Measurements from ENCODE around the gene IL6R.
A peak's percentile ranks its signal among the peaks of the same experiment; 100 is the strongest.

Gene IL6R

GRCh38 chr1:154427173-154428139, 22.3 kb downstream of the IL6R start:
- no peak for DNase-seq

- no peak for DNase-seq
Measured at GRCh38 chr1:154429118-154429517, 24.0 kb downstream of the IL6R start.

GRCh38 chr1:154429841-154430611, 24.9 kb downstream of the IL6R start:
- no peak for DNase-seq

DNA sequence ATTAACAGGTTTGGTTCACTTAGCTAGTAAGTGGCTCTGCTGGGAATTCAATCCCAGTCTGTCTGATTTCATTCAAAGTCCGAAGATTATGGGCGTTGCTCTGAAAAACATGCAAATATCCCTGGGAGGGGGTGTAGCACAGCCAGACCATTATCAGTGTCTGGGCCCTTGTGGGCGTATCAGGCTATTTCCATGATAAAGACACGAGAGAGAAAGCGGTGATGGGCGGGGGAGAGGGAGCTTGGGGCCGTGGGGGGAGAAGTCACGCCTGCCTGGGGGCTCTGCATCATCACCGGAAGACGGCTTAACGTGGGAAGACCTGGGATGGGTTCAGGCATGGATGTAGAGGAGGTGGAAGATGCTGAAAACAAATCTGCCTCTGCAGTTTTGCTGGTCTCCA, 25.8 kb downstream of the IL6R start:
- DNase-seq: no peak

- DNase-seq: peak; percentile 41
Measured at GRCh38 chr1:154431586-154432373, 26.6 kb downstream of the IL6R start.

GRCh38 chr1:154433161-154433764, 28.1 kb downstream of the IL6R start:
- DNase-seq: no peak

GRCh38 chr1:154434346-154435085, 29.4 kb downstream of the IL6R start:
- no peak for DNase-seq

DNA sequence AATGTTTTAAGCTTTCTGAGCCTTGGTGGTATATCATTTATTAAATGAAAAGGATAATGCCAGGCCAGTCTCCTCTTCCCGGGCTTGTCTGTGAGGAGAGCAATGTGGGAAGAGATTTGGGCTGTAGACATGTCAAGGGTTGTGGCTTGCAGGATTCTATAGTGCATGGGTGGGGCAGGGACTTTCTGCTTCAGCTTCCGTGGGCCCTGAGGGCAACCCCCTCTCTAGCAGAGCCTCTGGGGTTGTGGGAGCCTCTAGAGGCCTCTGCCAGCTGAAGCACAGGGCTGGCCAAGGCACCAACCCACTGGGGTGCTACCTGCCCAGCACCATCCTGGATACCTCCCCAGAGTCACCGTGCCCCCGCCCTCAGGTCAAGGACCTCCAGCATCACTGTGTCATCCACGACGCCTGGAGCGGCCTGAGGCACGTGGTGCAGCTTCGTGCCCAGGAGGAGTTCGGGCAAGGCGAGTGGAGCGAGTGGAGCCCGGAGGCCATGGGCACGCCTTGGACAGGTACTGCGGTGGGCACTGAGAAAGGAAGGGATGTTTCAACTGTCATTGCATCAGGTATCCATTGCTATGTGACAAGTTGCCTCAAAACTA, 30.6 kb downstream of the IL6R start:
- DNase-seq: no peak

DNA sequence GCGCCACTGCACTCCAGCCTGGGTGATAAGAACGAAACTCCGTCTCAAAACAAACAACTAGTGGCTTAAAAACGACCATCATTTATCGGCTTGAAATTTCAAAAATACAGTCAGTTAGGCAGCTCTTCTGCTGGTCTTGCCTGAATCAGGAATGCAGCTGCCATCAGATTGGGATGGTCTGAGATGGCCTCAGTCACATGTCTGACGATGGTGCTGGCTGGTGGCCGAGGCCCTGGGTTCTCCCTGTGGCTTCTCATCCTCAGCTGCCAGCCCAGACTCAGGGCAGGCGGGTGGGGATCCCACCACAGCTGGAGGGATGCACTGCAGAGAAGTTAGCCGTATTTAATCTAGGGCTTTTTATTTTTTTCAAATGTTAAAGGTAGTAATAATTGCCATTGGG, 31.3 kb downstream of the IL6R start:
- DNase-seq: no peak

DNA sequence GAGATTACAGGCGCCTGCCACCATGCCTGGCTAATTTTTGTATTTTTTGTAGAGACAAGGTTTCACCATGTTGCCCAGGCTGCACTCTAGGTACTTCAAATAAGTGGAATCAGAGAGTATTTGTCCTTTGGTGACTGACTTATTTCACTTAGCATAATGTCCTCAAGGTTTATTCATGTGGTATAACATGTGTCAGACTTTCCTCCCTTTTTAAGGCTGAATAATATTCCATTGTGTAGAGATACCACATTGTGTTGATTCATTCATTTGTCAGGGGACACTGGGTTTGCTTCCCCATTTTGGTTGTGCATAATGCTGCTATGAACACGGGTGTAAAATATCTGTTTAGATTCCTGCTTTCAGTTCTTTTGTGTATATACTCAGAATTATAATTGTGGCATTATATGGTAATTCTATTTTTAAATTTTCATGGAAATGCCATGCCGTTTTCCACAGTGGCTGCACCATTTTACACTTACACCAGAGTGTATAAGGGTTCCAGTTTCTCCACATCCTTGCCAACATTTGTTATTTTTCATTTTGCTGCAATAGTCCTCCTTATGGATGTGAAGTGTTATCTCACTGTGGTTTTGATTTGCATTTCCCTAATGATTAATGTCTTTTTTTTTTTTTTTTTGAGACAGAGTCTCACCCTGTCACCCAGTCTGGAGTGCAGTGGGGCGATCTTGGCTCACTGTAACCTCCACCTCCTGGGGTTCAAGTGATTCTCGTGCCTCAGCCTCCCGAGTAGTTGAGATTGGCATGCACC, 35.1 kb downstream of the IL6R start:
- no peak for DNase-seq

DNA sequence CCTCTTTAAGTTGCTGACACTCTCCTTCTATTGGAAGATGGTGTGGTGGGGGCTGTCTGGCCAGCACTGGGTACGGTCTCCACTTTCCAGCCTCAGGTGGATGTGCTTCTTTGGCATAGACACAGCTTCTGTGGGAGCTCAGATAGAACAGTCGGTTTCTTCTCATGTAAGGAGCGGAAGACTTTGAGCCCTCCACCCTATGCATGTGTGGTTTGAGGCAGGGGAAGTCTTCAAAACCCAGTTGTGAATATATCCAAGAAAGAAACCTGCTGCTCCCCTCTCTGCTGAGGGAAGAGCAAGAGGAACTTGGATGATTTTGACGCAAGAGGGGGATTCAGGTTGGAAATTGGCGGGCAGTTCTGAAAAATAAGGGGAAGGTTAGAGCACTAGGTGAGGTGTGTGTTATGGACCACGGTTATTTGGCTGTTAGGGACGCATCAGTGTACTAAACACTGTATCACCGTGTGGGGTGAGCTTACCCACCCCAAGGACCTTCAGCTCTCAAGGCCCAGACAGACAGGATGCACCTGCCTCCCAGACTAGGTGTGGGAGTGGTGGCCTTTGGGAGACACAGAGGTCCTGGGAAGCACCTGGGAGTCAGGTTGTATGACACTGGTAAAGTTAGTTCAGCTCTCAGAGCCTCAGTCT, 36.2 kb downstream of the IL6R start:
- no peak for DNase-seq

- no peak for DNase-seq
Measured at GRCh38 chr1:154442006-154442740, 37.0 kb downstream of the IL6R start.

DNA sequence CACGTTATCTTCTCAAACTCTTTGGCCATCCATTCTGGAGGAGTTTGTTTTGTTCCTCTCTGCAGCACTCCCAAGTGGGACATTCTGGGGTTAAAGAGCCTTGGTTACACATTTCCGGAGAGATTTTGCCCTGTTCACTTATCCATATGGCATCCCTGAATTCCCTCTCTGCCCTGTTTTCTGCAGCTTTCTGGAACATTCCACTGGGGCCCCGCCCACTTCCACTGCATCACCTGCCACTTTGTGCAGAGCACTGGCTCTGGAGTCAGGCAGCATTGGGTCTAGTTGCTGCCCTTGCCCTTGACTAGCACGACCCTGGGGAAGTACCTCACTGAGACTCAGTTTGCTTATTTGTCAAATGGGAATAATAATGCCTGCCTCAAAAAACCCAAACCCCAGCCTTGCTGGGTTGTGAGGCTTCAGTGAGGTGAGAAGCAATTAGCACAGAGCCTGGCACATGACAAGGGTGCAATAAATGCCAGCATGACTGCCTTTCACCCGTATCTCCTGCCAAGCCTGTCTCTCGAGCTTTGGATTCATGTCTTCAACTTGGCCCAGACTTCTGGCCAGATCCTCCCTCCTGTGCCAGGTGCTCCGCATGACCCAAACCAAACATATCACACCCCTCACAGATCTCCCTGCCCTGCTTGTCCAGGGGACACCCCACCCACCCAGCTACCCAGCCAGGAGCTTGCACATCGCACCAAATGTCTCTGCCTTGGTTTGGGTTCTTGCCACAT, 38.3 kb downstream of the IL6R start:
- DNase-seq: no peak

GRCh38 chr1:154445040-154445472, 39.9 kb downstream of the IL6R start:
- peak; percentile 49 for DNase-seq

GRCh38 chr1:154446292-154446691, 41.1 kb downstream of the IL6R start:
- DNase-seq: peak; percentile 29

DNA sequence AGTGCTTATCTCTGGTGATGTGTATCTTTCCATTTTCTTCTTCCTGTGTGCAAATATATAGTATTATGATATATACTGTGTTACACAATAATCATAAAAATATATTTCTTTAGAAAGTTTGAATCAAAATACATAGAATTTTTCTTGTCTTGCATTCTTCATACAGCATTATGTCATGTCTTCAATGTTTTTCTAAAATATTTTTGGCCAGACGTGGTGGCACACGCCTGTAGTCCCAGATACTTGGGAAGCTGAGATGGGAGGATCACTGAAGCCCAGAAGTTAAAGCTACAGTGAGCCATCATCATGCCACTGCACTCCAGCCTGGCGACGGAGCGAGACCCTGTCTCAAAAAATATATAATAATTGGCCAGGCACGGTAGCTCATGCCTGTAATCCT, 41.6 kb downstream of the IL6R start:
- DNase-seq: no peak

DNA sequence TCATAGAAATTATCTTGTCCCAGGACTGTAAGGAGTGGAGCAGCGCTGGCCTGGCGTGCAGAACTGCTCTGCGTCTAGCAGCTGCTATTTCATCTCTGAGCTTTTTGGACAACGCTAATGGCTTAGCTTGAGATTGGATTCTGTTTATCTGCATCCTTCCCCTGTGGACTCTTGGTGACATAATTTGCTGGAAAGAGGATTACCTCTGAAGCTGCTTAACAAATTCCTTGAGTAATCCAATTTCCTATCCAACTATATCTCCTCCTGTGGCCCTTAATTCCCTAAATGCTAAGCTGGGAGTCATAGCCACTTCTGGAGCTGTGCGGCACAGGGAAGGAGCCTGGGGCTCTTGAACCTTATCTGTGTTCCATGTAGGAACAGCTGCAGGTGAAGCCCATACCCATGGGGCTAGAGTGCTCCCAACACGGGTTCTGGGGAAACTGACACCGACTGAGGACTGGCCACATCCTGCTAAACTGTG, 43.2 kb downstream of the IL6R start:
- DNase-seq: no peak

DNA sequence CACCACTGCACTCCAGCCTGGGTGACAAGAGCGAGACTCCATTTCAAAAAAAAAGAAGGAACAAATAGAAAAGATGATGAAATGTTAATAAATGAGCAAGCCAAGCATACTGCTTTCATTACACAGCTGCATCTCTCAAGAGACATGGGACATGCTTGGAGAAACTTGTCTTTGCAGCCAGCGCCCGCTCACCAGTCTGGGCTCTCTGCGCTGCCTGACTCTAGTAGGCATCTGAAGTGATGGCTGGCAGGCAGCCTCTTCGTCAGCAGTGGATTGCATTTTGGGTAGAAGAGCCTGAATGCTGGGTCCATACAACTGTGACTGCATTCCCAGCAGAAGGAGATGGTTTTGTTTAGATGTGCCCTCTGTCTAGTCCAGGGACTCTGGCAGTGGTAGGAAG, 48.0 kb downstream of the IL6R start:
- no peak for DNase-seq

Data from T1000 (cell line).